Ovary (tissue), 3 donors: Measurements from ENCODE around the gene MAP3K21.

Experiments used
- EP300 ChIP-seq: sonication (generic); formaldehyde crosslinking; IDR thresholded peaks from one replicate; pipeline ENCODE4 v1.6.1; 2017; ENCODE audit warnings: antibody characterized with exemption
- POLR2A ChIP-seq: fragments of 450-650 bp; IDR thresholded peaks from one replicate; pipeline ENCODE4 v1.6.1; 2017; ENCODE audit warnings: antibody characterized with exemption, mild to moderate bottlenecking, moderate library complexity
- TF ChIP-seq, protein P1 (sequence below), 3 donors: fragments of 450-650 bp in 2 of 3; fragments of 200-600 bp in 1 of 3; IDR thresholded peaks; one replicate each; pipeline versions ENCODE4 v1.5.1 to v1.8.0; 2016 to 2022; ENCODE audit warnings: antibody characterized with exemption in 3 of 3, mild to moderate bottlenecking in 1 of 3
- donor health status: DM: no; HTN: no; CAD: no.

GRCh38 chr1:233393926-233394680 lies 66.6 kb downstream of the MAP3K21 start:
- TF ChIP-seq EP300 (no peak), POLR2A (no peak)
- TF ChIP-seq, protein P1, sequence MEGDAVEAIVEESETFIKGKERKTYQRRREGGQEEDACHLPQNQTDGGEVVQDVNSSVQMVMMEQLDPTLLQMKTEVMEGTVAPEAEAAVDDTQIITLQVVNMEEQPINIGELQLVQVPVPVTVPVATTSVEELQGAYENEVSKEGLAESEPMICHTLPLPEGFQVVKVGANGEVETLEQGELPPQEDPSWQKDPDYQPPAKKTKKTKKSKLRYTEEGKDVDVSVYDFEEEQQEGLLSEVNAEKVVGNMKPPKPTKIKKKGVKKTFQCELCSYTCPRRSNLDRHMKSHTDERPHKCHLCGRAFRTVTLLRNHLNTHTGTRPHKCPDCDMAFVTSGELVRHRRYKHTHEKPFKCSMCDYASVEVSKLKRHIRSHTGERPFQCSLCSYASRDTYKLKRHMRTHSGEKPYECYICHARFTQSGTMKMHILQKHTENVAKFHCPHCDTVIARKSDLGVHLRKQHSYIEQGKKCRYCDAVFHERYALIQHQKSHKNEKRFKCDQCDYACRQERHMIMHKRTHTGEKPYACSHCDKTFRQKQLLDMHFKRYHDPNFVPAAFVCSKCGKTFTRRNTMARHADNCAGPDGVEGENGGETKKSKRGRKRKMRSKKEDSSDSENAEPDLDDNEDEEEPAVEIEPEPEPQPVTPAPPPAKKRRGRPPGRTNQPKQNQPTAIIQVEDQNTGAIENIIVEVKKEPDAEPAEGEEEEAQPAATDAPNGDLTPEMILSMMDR (IDR thresholded peaks at IDR 0.05), result no peak
